Measurements from ENCODE around the gene FRS3.

GRCh38 chr6:41720783-41721182 is 58.9 kb downstream of the FRS3 start:
- TF ChIP-seq CTCF (IDR thresholded peaks at IDR 0.05) = no peak
- no peak for TF ChIP-seq POLR2A (IDR thresholded peaks at IDR 0.05)

Data from adrenal gland (tissue), 5 donors.